IMR-90 (cell line): Measurements from ENCODE around the gene PLD4. TPM values are rescaled to one million over a fixed set of nuclear protein-coding genes. Genes with fewer than 3 reads are reported as not detected.

ENCODE experiments used
- ATAC-seq: fragments of 200-7000 bp; cut with Tn5 transposase; 2 replicates; pipeline ENCODE4 v1.9.1; 2020; ENCODE audit warnings: low read depth, mild to moderate bottlenecking, moderate library complexity
- BruUV-seq: library from RNA; stranded (reverse); fragments of 400-500 nt; replicated peaks from 2 replicates; lab custom pipeline; 2021; lab: Mats Ljungman, UMichigan
- CTCF ChIA-PET: fragments of 300-600 bp; formaldehyde crosslinking; extraction: SDS; loops from one replicate; lab custom pipeline; 2021; ENCODE audit warnings: antibody characterized with exemption; lab: Yijun Ruan, JAX
- POLR2A ChIA-PET: fragments of 300-600 bp; sonication (Branson Sonifier 250); formaldehyde crosslinking; loops from one replicate; lab custom pipeline; 2022; ENCODE audit warnings: antibody characterized with exemption; ENCODE audit not compliant: unreplicated experiment; lab: Charles Lee
- DNase-seq: peaks from one replicate; pipeline ENCODE4 v3.0.0; 2013
- H2AFZ ChIP-seq: replicated peaks from 2 replicates; pipeline ENCODE3; 2013; ENCODE audit warnings: low read length, mild to moderate bottlenecking; ENCODE audit not compliant: poor library complexity
- H2AK5ac ChIP-seq: 2 replicates; pipeline ENCODE4 v1.6.1; 2013; ENCODE audit warnings: low read depth, low read length, inconsistent platforms
- H2AK9ac ChIP-seq: replicated peaks from 2 replicates; pipeline ENCODE3; 2013; ENCODE audit warnings: mild to moderate bottlenecking, low read depth, low read length, moderate library complexity; ENCODE audit not compliant: poor library complexity
- H2BK120ac ChIP-seq: 2 replicates; pipeline ENCODE4 v1.6.1; 2013; ENCODE audit warnings: low read depth, low read length, inconsistent platforms
- H2BK15ac ChIP-seq: 3 replicates; pipeline ENCODE4 v1.6.1; 2013; ENCODE audit warnings: low read depth, low read length, inconsistent platforms
- H2BK20ac ChIP-seq: 2 replicates; pipeline ENCODE4 v1.6.1; 2013; ENCODE audit warnings: low read depth, mild to moderate bottlenecking, inconsistent platforms, low read length, moderate library complexity
- H2BK5ac ChIP-seq: 2 replicates; pipeline ENCODE4 v1.6.1; 2013; ENCODE audit warnings: mild to moderate bottlenecking, low read depth, low read length, inconsistent platforms; ENCODE audit not compliant: poor library complexity, severe bottlenecking
- H3K14ac ChIP-seq: replicated peaks from 2 replicates; pipeline ENCODE4 v1.6.1; 2013; ENCODE audit warnings: low read depth, low read length, inconsistent platforms
- H3K18ac ChIP-seq: 2 replicates; pipeline ENCODE4 v1.6.1; 2013; ENCODE audit warnings: low read depth, low read length, control low read depth
- H3K23ac ChIP-seq: 2 replicates; pipeline ENCODE4 v1.6.1; 2013; ENCODE audit warnings: low read depth, low read length, inconsistent platforms
- H3K27ac ChIP-seq: 2 replicates; pipeline ENCODE4 v1.5.1; 2013; ENCODE audit warnings: mild to moderate bottlenecking, control low read depth, low read length; ENCODE audit not compliant: insufficient read depth
- H3K27me3 ChIP-seq: 2 replicates; pipeline ENCODE4 v1.6.1; 2013; ENCODE audit warnings: low read length; ENCODE audit not compliant: control insufficient read depth, insufficient read depth
- H3K36me3 ChIP-seq: 2 replicates; pipeline ENCODE4 v1.6.1; 2013; ENCODE audit warnings: low read length, mixed read lengths; ENCODE audit not compliant: control insufficient read depth, insufficient read depth
- H3K4ac ChIP-seq: 2 replicates; pipeline ENCODE4 v1.6.1; 2013; ENCODE audit warnings: low read depth, low read length, inconsistent platforms
- H3K4me1 ChIP-seq: 2 replicates; pipeline ENCODE4 v1.6.1; 2013; ENCODE audit warnings: low read length, mixed read lengths; ENCODE audit not compliant: control insufficient read depth, insufficient read depth
- H3K4me2 ChIP-seq: 2 replicates; pipeline ENCODE4 v1.6.1; 2013; ENCODE audit warnings: low read depth, mild to moderate bottlenecking, control low read depth, low read length, moderate library complexity
- H3K4me3 ChIP-seq: 2 replicates; pipeline ENCODE4 v1.5.1; 2013; ENCODE audit warnings: low read depth, mild to moderate bottlenecking, control low read depth, low read length, moderate library complexity; ENCODE audit not compliant: insufficient read depth
- H3K56ac ChIP-seq: 2 replicates; pipeline ENCODE4 v1.6.1; 2013; ENCODE audit warnings: low read length, inconsistent platforms; ENCODE audit not compliant: insufficient read depth; ENCODE audit errors: extremely low read depth
- H3K79me1 ChIP-seq, 2 experiments: 2 replicates each; pipeline ENCODE4 v1.6.1; 2013; ENCODE audit warnings: low read length in 2 of 2, inconsistent platforms in 1 of 2, low read depth in 1 of 2
- H3K9ac ChIP-seq: 2 replicates; pipeline ENCODE4 v1.6.1; 2013; ENCODE audit warnings: low read depth, low read length, control low read depth
- H3K9me1 ChIP-seq: 2 replicates; pipeline ENCODE4 v1.6.1; 2013; ENCODE audit warnings: low read length, inconsistent platforms; ENCODE audit not compliant: insufficient read depth
- H3K9me3 ChIP-seq: 2 replicates; pipeline ENCODE4 v1.6.1; 2013; ENCODE audit warnings: low read length; ENCODE audit not compliant: control insufficient read depth, insufficient read depth
- H4K20me1 ChIP-seq: 2 replicates; pipeline ENCODE4 v1.6.1; 2013; ENCODE audit warnings: low read length, inconsistent platforms; ENCODE audit not compliant: insufficient read depth
- H4K5ac ChIP-seq: 2 replicates; pipeline ENCODE4 v1.6.1; 2013; ENCODE audit warnings: mild to moderate bottlenecking, low read depth, low read length, control low read depth
- H4K8ac ChIP-seq, 2 experiments: 2 replicates each; pipeline ENCODE4 v1.6.1; 2013; ENCODE audit warnings: low read depth in 2 of 2, low read length in 2 of 2, control low read depth in 1 of 2, inconsistent platforms in 1 of 2
- H4K91ac ChIP-seq: 2 replicates; pipeline ENCODE4 v1.6.1; 2013; ENCODE audit warnings: low read depth, low read length, inconsistent platforms; ENCODE audit not compliant: insufficient read depth
- CTCF ChIP-seq: conservative IDR thresholded peaks from 2 replicates; pipeline ENCODE4 v1.5.1; 2012; ENCODE audit warnings: mild to moderate bottlenecking, low read depth, low read length, improper control_type of control experiment
- SMC3 ChIP-seq: fragments of 150-350 bp; IDR thresholded peaks from 2 replicates; pipeline ENCODE4 v1.6.1; 2016; ENCODE audit warnings: low read depth, mild to moderate bottlenecking, antibody characterized with exemption, low read length, moderate library complexity
- WGBS, 2 experiments: methylation state at CpG; one replicate each; pipeline versions ENCODE4 v1.1.5 to v1.1.7; 2013; ENCODE audit warnings: missing lambda C conversion rate in 2 of 2; ENCODE audit not compliant: insufficient read length in 1 of 2; ENCODE audit errors: extremely low coverage in 2 of 2; 5-methylcytosine and 5-hydroxymethylcytosine counted together
- dilution Hi-C: fragments of 300-500 bp; cut with HindIII; formaldehyde crosslinking; loops from one replicate; pipeline ENCODE4 v1.14.3; 2018; ENCODE audit warnings: low sequenced_read_pairs; ENCODE audit not compliant: unreplicated experiment
- in situ Hi-C: fragments of 300-500 bp; cut with MboI; formaldehyde crosslinking; loops from 3 replicates; pipeline ENCODE4 v1.14.3; 2019; ENCODE audit warnings: low sequenced_read_pairs, inconsistent platforms, mixed read lengths
- intact Hi-C: fragments of 100-400 bp; cut with micrococcal nuclease; formaldehyde crosslinking; loops from 2 replicates; pipeline ENCODE4 v1.10.0; 2022
- polyA plus RNA-seq, 3 experiments: library from polyadenylated mRNA; depleted of rRNA; stranded (reverse); fragments of >200 nt; gene quantifications; 2 replicates each; pipeline ENCODE4 v1.2.3, GENCODE V29; 2012; ENCODE audit warnings: low replicate concordance in 1 of 3
- total RNA-seq: library from RNA; depleted of rRNA; stranded (reverse); fragments of >200 nt; gene quantifications from 2 replicates; pipeline ENCODE4 v1.2.3, GENCODE V29; 2012; rRNA removed

PLD4 gene
- total and polyA plus RNA-seq, 2 of the 4 experiments (the other 2 are of a cell fraction) = 0.05 TPM; not detected in 1

GRCh38 chr14:104982548-104983230, 58.0 kb downstream of the PLD4 start:
- peaks cover 8% of the 10 kb centered on the region; the same call in 1 of the 2 replicates for H3K4me1 ChIP-seq
- no peak overlapping the region for H3K56ac ChIP-seq
- H3K36me3 ChIP-seq = no peaks in the 10 kb centered on the region
- H3K9ac ChIP-seq = no peak overlapping the region
- DNase-seq (no peak), ATAC-seq (no peak)
- H3K4ac ChIP-seq = no peak overlapping the region
- 83% methylated on average over 5 of the region's 10 CpGs; no CpG with 5 or more reads in 1 of the 2 experiments for whole genome bisulfite sequencing, 2 experiments
- no TSS peak for BruUV-seq
- H2AFZ ChIP-seq = peak overlapping the region; percentile 32
- H2BK20ac ChIP-seq = no peak overlapping the region
- ChIA-PET POLR2A (no interaction called here), CTCF (no interaction called here)
- in situ Hi-C loops (no loop called here), intact Hi-C loops (no loop called here), dilution Hi-C loops (no loop called here)
- no peak overlapping the region for H4K5ac ChIP-seq
- no peaks in the 10 kb centered on the region for H3K9me3 ChIP-seq
- H3K23ac ChIP-seq = no peak overlapping the region
- H3K4me3 ChIP-seq = no peak overlapping the region
- H2BK15ac ChIP-seq = no peak overlapping the region
- H2BK120ac ChIP-seq = no peak overlapping the region
- H3K14ac ChIP-seq = no peak overlapping the region
- peak overlapping the region; percentile 8; the same call in 1 of the 2 replicates for H2AK5ac ChIP-seq
- H3K4me2 ChIP-seq = no peak overlapping the region
- H2AK9ac ChIP-seq = peak overlapping the region; percentile 28
- H3K9me1 ChIP-seq = 0 out of 2 replicates have a peak, but pooled peaks cover 5% of the 10 kb centered on the region
- H4K91ac ChIP-seq = no peak overlapping the region
- H3K27me3 ChIP-seq = no peaks in the 10 kb centered on the region
- TF ChIP-seq CTCF (no peak), SMC3 (no peak)
- no peak overlapping the region for H3K18ac ChIP-seq
- no peak overlapping the region for H2BK5ac ChIP-seq
- H4K20me1 ChIP-seq = peaks cover 4% of the 10 kb centered on the region; the same call in 1 of the 2 replicates
- H3K27ac ChIP-seq = no peak overlapping the region
- H3K79me1 ChIP-seq = peaks cover 0 to 9% of the 10 kb centered on the region in 2 experiments; a peak in 1 of 4 replicates
- no peak overlapping the region for H4K8ac ChIP-seq

Other genes starting within 250 kb of the PLD4 start
- gene INF2, start 235.3 kb upstream of the PLD4 start, total RNA-seq = 16.8 and 20.0 TPM in 2 replicates
- 62.1 and 76.2 TPM in 2 replicates for gene INF2, start 235.3 kb upstream of the PLD4 start, polyA plus RNA-seq (2012; rRNA removed)
- 1.8 and 2.5 TPM in 2 replicates for gene ADSS1, start 200.7 kb upstream of the PLD4 start, total RNA-seq
- gene ADSS1, start 200.7 kb upstream of the PLD4 start, polyA plus RNA-seq (2012; rRNA removed) = 3.9 and 5.2 TPM in 2 replicates
- 132 and 166 TPM in 2 replicates for gene SIVA1, start 171.7 kb upstream of the PLD4 start, total RNA-seq
- gene SIVA1, start 171.7 kb upstream of the PLD4 start, polyA plus RNA-seq (2012; rRNA removed) = 184 and 248 TPM in 2 replicates
- gene AKT1, start 129.1 kb upstream of the PLD4 start, total RNA-seq = 182 and 193 TPM in 2 replicates
- gene AKT1, start 129.1 kb upstream of the PLD4 start, polyA plus RNA-seq (2012; rRNA removed) = 221 and 242 TPM in 2 replicates
- 1.1 and 1.3 TPM in 2 replicates for gene ZBTB42, start 123.8 kb upstream of the PLD4 start, total RNA-seq
- gene ZBTB42, start 123.8 kb upstream of the PLD4 start, polyA plus RNA-seq (2012; rRNA removed) = 2.3 and 3.6 TPM in 2 replicates
- 3.6 and 4.2 TPM in 2 replicates for gene CEP170B, start 59.6 kb upstream of the PLD4 start, total RNA-seq
- gene CEP170B, start 59.6 kb upstream of the PLD4 start, polyA plus RNA-seq (2012; rRNA removed) = 13.1 and 17.5 TPM in 2 replicates
- gene AHNAK2, start 53.5 kb downstream of the PLD4 start, total RNA-seq = 6.7 and 7.9 TPM in 2 replicates
- gene AHNAK2, start 53.5 kb downstream of the PLD4 start, polyA plus RNA-seq (2012; rRNA removed) = 2.5 and 2.6 TPM in 2 replicates
- gene CLBA1, start 60.9 kb downstream of the PLD4 start, total RNA-seq = 2.2 and 2.7 TPM in 2 replicates
- 5.2 and 6.2 TPM in 2 replicates for gene CLBA1, start 60.9 kb downstream of the PLD4 start, polyA plus RNA-seq (2012; rRNA removed)
- 17.7 and 19.7 TPM in 2 replicates for gene CDCA4, start 96.2 kb downstream of the PLD4 start, total RNA-seq
- 18.6 and 21.4 TPM in 2 replicates for gene CDCA4, start 96.2 kb downstream of the PLD4 start, polyA plus RNA-seq (2012; rRNA removed)
- under 0.01 TPM in 2 replicates for gene GPR132, start 140.6 kb downstream of the PLD4 start, total RNA-seq
- 0.10 and 0.19 TPM in 2 replicates for gene GPR132, start 140.6 kb downstream of the PLD4 start, polyA plus RNA-seq (2012; rRNA removed)
- 0.18 and 0.28 TPM in 2 replicates for gene JAG2, start 243.9 kb downstream of the PLD4 start, total RNA-seq
- 0.20 and 0.58 TPM in 2 replicates for gene JAG2, start 243.9 kb downstream of the PLD4 start, polyA plus RNA-seq (2012; rRNA removed)